K562 (cell line): ENCODE data around the gene PPP2R5A. TPM values are rescaled to one million over a fixed set of nuclear protein-coding genes. Genes with fewer than 3 reads are reported as not detected.

ENCODE experiments used
- CREB3 ChIP-seq: fragments of 450-650 bp; conservative IDR thresholded peaks from 2 replicates; pipeline ENCODE4 v1.6.1; 2016; ENCODE audit warnings: missing genetic modification characterization, low read depth, mild to moderate bottlenecking, missing compliant biosample characterization, moderate library complexity
- CUX1 ChIP-seq: fragments of 200-800 bp; sonication (Bioruptor generic); IDR thresholded peaks from 2 replicates; pipeline ENCODE4 v1.6.1; 2016; ENCODE audit warnings: missing genetic modification characterization, missing compliant biosample characterization
- FOS ChIP-seq: IDR thresholded peaks from 3 replicates; pipeline ENCODE4 v1.6.1; 2011; ENCODE audit not compliant: insufficient read length; ENCODE audit errors: extremely low read depth
- FOXM1 ChIP-seq, 2 experiments: fragments of 450-650 bp in 1 of 2; sonication (generic) in 1 of 2; formaldehyde crosslinking in 1 of 2; IDR thresholded peaks; 2 replicates each; pipeline versions ENCODE4 v1.6.1 to v1.9.0; 2017 to 2022; ENCODE audit warnings: low read depth in 2 of 2, mild to moderate bottlenecking in 2 of 2, missing genetic modification reagents in 1 of 2, moderate library complexity in 1 of 2
- GTF3C2 ChIP-seq: IDR thresholded peaks from 3 replicates; pipeline ENCODE4 v1.6.1; 2011; ENCODE audit warnings: borderline replicate concordance, mild to moderate bottlenecking, moderate library complexity; ENCODE audit not compliant: insufficient read length; ENCODE audit errors: extremely low read depth
- HOMEZ ChIP-seq: fragments of 250-450 bp; sonication (Bioruptor Pico); IDR thresholded peaks from 2 replicates; pipeline ENCODE4 v1.4.0; 2020; ENCODE audit warnings: mild to moderate bottlenecking, moderate library complexity
- PURB ChIP-seq: sonication (generic); formaldehyde crosslinking; IDR thresholded peaks from 2 replicates; pipeline ENCODE4 v1.9.0; 2021; ENCODE audit warnings: low read depth, mild to moderate bottlenecking, missing genetic modification reagents
- SFPQ ChIP-seq: fragments of 200-400 bp; formaldehyde crosslinking; IDR thresholded peaks from 2 replicates; pipeline ENCODE4 v1.6.1; 2017; ENCODE audit warnings: mild to moderate bottlenecking, low read depth, low read length, moderate library complexity
- TEAD1 ChIP-seq, 2 experiments: fragments of 450-650 bp in 1 of 2; sonication (generic) in 1 of 2; formaldehyde crosslinking; IDR thresholded peaks; 2 replicates each; pipeline versions ENCODE4 v1.4.0 to v1.8.0; 2020 to 2022; ENCODE audit warnings: mild to moderate bottlenecking in 2 of 2, missing genetic modification reagents in 1 of 2
- ZC3H8 ChIP-seq: fragments of 450-650 bp; IDR thresholded peaks from 2 replicates; pipeline ENCODE4 v1.6.1; 2017
- polyA plus RNA-seq, 8 experiments: library from polyadenylated mRNA; depleted of rRNA in 4 of 8; stranded (reverse) in 5 of 8; unstranded in 3 of 8; fragments of >200 nt; fragmentation: Nextera tagmentation in 2 of 8; fragmentation: Illumina TruSeq in 1 of 8; extraction: Ambion mirVana in 2 of 8; extraction: Trizol in 1 of 8; gene quantifications; 2 replicates each; pipeline versions ENCODE4 v1.2.1 to v1.2.3, GENCODE V29; 2011 to 2014; ENCODE audit warnings: inconsistent platforms in 1 of 8, missing spikeins in 1 of 8
- total RNA-seq, 7 experiments: library from RNA; depleted of rRNA in 6 of 7; stranded (reverse); fragments of >200 nt in 6 of 7; fragmentation: Illumina TruSeq in 2 of 7; extraction: Trizol in 2 of 7; gene quantifications; 2 replicates each; pipeline versions ENCODE4 v1.2.1 to v1.2.3, GENCODE V29; 2011 to 2021; ENCODE audit warnings: low replicate concordance in 1 of 7

The PPP2R5A gene
- total and polyA plus RNA-seq, 9 of the 15 experiments (the other 6 are each of a cell fraction or from before 2014, with no cell fraction given): 26.9 to 106 (median 64.3) TPM

GRCh38 chr1:212238552-212238951 is 46.7 kb upstream of the PPP2R5A start (continued):
- no peak for TF ChIP-seq SFPQ
- TF ChIP-seq FOXM1 (IDR thresholded peaks at IDR 0.05; ENCODE audit: low read depth): no peak
- TF ChIP-seq FOXM1 (CRISPR knock-in tag; IDR thresholded peaks at IDR 0.05; ENCODE audit: low read depth): no peak
- TF ChIP-seq CUX1 (CRISPR knock-in tag): no peak
- no peak for TF ChIP-seq PURB (CRISPR knock-in tag)
- TF ChIP-seq HOMEZ (CRISPR knock-in tag): no peak
- peak; percentile 72; the same call in 1 of the 2 replicates for TF ChIP-seq CREB3 (tag)
- no peak for TF ChIP-seq FOS
- TF ChIP-seq GTF3C2: no peak
- TF ChIP-seq ZC3H8: no peak
- no peak for TF ChIP-seq TEAD1 (CRISPR knock-in tag; IDR thresholded peaks at IDR 0.05)
